HepG2 (cell line): ENCODE data around the gene ERRFI1. TPM values are rescaled to one million over a fixed set of nuclear protein-coding genes. Genes with fewer than 3 reads are reported as not detected.

Source experiments
- ATAC-seq: fragments of 200-7000 bp; cut with Tn5 transposase; 3 replicates; pipeline ENCODE4 v1.9.1; 2020; ENCODE audit warnings: mild to moderate bottlenecking, moderate library complexity
- BruUV-seq: library from RNA; stranded (reverse); fragments of 400-500 nt; replicated peaks from 2 replicates; lab custom pipeline; 2021; lab: Mats Ljungman, UMichigan
- CTCF ChIA-PET: fragments of 300-600 bp; formaldehyde crosslinking; extraction: SDS; loops from one replicate; lab custom pipeline; 2021; ENCODE audit warnings: low total read pairs, inconsistent platforms, low intra/inter-chr PET ratio; lab: Yijun Ruan, JAX
- POLR2A ChIA-PET: fragments of 350-600 bp; sonication (Branson Sonifier 250); formaldehyde crosslinking; loops from one replicate; lab custom pipeline; 2020; ENCODE audit warnings: antibody characterized with exemption, inconsistent platforms; lab: Yijun Ruan, JAX
- DNase-seq: peaks from one replicate; pipeline ENCODE4 v3.0.0-alpha.2; 2015; ENCODE audit warnings: low spot score
- FAIRE-seq: peaks from 3 replicates; lab custom pipeline; 2011; peaks lifted over from hg19 to GRCh38; lab: Jason Lieb, UNC
- H2AFZ ChIP-seq: one replicate; pipeline ENCODE4 v1.6.1; 2011; ENCODE audit warnings: low read length, inconsistent platforms
- H3K27ac ChIP-seq: fragments of 300-600 bp; 3 replicates; pipeline ENCODE4 v1.8.0; 2011; ENCODE audit warnings: mixed run types, mild to moderate bottlenecking, mixed read lengths, low read length, inconsistent platforms; ENCODE audit not compliant: insufficient read depth; ENCODE audit errors: extremely low read length
- H3K27me3 ChIP-seq, 2 experiments: fragments of 200-600 bp in 1 of 2; 2 replicates in 1 of 2; 3 replicates in 1 of 2; pipeline versions ENCODE4 v1.6.0 to v1.8.0; 2011; ENCODE audit warnings: low read length in 2 of 2, mild to moderate bottlenecking in 2 of 2, moderate library complexity in 2 of 2, inconsistent platforms in 1 of 2; ENCODE audit not compliant: insufficient read depth in 2 of 2, control insufficient read depth in 1 of 2
- H3K36me3 ChIP-seq, 2 experiments: fragments of 200-600 bp in 1 of 2; replicated peaks in 1 of 2; 2 replicates in 1 of 2; 3 replicates in 1 of 2; pipeline versions ENCODE4 v1.5.1 to v1.8.0; 2011; ENCODE audit warnings: low read length in 2 of 2, inconsistent platforms in 1 of 2; ENCODE audit not compliant: insufficient read depth in 2 of 2, control insufficient read depth in 1 of 2
- H3K4me1 ChIP-seq: 2 replicates; pipeline ENCODE4 v1.5.1; 2012; ENCODE audit warnings: low read length, inconsistent platforms; ENCODE audit not compliant: insufficient read depth
- H3K4me2 ChIP-seq: 2 replicates; pipeline ENCODE4 v1.6.0; 2011; ENCODE audit warnings: low read depth, low read length, inconsistent platforms
- H3K4me3 ChIP-seq, 3 experiments: fragments of 200-600 bp in 1 of 3; sonication (generic), shearing (Covaris generic) in 1 of 3; replicated peaks in 1 of 3; 2 replicates each; pipeline ENCODE4 v1.5.1; 2011 to 2016; ENCODE audit warnings: low read length in 3 of 3, inconsistent platforms in 2 of 3, low read depth in 2 of 3, mild to moderate bottlenecking in 2 of 3, control low read depth in 1 of 3, mixed read lengths in 1 of 3; ENCODE audit not compliant: insufficient read depth in 1 of 3
- H3K79me2 ChIP-seq: one replicate; pipeline ENCODE4 v1.6.1; 2011; ENCODE audit warnings: low read length, inconsistent platforms; ENCODE audit not compliant: insufficient read depth
- H3K9ac ChIP-seq: 2 replicates; pipeline ENCODE4 v1.6.0; 2011; ENCODE audit warnings: mild to moderate bottlenecking, low read depth, low read length, inconsistent platforms; ENCODE audit not compliant: insufficient read depth
- H3K9me3 ChIP-seq: 2 replicates; pipeline ENCODE4 v1.5.1; 2012; ENCODE audit warnings: mild to moderate bottlenecking, low read length
- H4K20me1 ChIP-seq: 2 replicates; pipeline ENCODE4 v1.6.0; 2011; ENCODE audit warnings: inconsistent platforms, mild to moderate bottlenecking, low read length, moderate library complexity; ENCODE audit not compliant: insufficient read depth
- HNRNPLL ChIP-seq: fragments of 200-400 bp; formaldehyde crosslinking; IDR thresholded peaks from 2 replicates; pipeline ENCODE4 v1.6.1; 2017; ENCODE audit warnings: mild to moderate bottlenecking, low read depth, low read length; ENCODE audit not compliant: poor library complexity, severe bottlenecking
- KAT8 ChIP-seq: IDR thresholded peaks from 2 replicates; pipeline ENCODE4 v1.6.1; 2016; ENCODE audit warnings: missing genetic modification reagents, missing compliant biosample characterization
- KDM5A ChIP-seq: fragments of 200-600 bp; sonication (generic); IDR thresholded peaks from 2 replicates; pipeline ENCODE4 v1.7.0; 2018; ENCODE audit warnings: antibody characterized with exemption, mild to moderate bottlenecking, low read length, borderline replicate concordance
- NFATC3 ChIP-seq: sonication (generic); formaldehyde crosslinking; IDR thresholded peaks from 2 replicates; pipeline ENCODE4 v1.5.1; 2020; ENCODE audit warnings: mild to moderate bottlenecking, missing genetic modification reagents
- PHF21A ChIP-seq: sonication (generic); formaldehyde crosslinking; IDR thresholded peaks from 2 replicates; pipeline ENCODE4 v1.5.0; 2020; ENCODE audit warnings: mild to moderate bottlenecking, missing genetic modification reagents
- ZFP62 ChIP-seq: sonication (generic); formaldehyde crosslinking; IDR thresholded peaks from 2 replicates; pipeline ENCODE4 v1.4.0; 2020; ENCODE audit warnings: missing genetic modification reagents
- ZNF501 ChIP-seq: sonication (generic); formaldehyde crosslinking; IDR thresholded peaks from 2 replicates; pipeline ENCODE4 v1.5.1; 2020; ENCODE audit warnings: mild to moderate bottlenecking, moderate library complexity, missing genetic modification reagents
- ZNF652 ChIP-seq: IDR thresholded peaks from 2 replicates; pipeline ENCODE4 v1.6.1; 2016; ENCODE audit warnings: low read depth, borderline replicate concordance
- ZNF780A ChIP-seq: sonication (generic); formaldehyde crosslinking; IDR thresholded peaks from 2 replicates; pipeline ENCODE4 v1.8.0; 2022; ENCODE audit warnings: mild to moderate bottlenecking, missing genetic modification reagents, moderate library complexity
- ZNF781 ChIP-seq: sonication (generic); formaldehyde crosslinking; IDR thresholded peaks from 2 replicates; pipeline ENCODE4 v1.5.1; 2020; ENCODE audit warnings: borderline replicate concordance, mild to moderate bottlenecking, missing genetic modification reagents; ENCODE audit errors: not compliant biosample characterization
- ZNF816 ChIP-seq: sonication (generic); formaldehyde crosslinking; IDR thresholded peaks from 2 replicates; pipeline ENCODE4 v1.8.0; 2022; ENCODE audit warnings: missing genetic modification reagents, mild to moderate bottlenecking, borderline replicate concordance
- WGBS: methylation state at CpG from one replicate; pipeline ENCODE4 v1.1.6; 2017; ENCODE audit warnings: low lambda C conversion rate; 5-methylcytosine and 5-hydroxymethylcytosine counted together
- in situ Hi-C: cut with HindIII; loops from 2 replicates; pipeline ENCODE4 v1.10.0; 2017; ENCODE audit warnings: low pct_unique_long_range_greater_than_20kb; ENCODE audit not compliant: extremely low pct_ligation_motif_present
- intact Hi-C: fragments of 100-400 bp; cut with micrococcal nuclease; formaldehyde crosslinking; loops from one replicate; pipeline ENCODE4 v1.10.0; 2022; ENCODE audit not compliant: unreplicated experiment
- polyA plus RNA-seq, 8 experiments: library from polyadenylated mRNA; depleted of rRNA in 3 of 8; stranded (reverse) in 7 of 8; unstranded in 1 of 8; fragments of >200 nt; fragmentation: Illumina TruSeq in 4 of 8; extraction: Trizol in 4 of 8; gene quantifications; 2 replicates each; pipeline versions ENCODE4 v1.2.1 to v1.2.3, GENCODE V29; 2011 to 2016; ENCODE audit warnings: low read depth in 4 of 8, missing spikeins in 1 of 8, mixed read lengths in 1 of 8; ENCODE audit not compliant: insufficient read depth in 1 of 8
- total RNA-seq, 5 experiments: library from RNA; depleted of rRNA; stranded (reverse); fragments of >200 nt; fragmentation: Illumina TruSeq; extraction: Trizol; gene quantifications; 2 replicates each; pipeline ENCODE4 v1.2.3, GENCODE V29; 2016; ENCODE audit warnings: low read depth in 1 of 5
- TF ChIP-seq, protein P1 (sequence below): IDR thresholded peaks from 2 replicates; pipeline ENCODE4 v1.6.1; 2016; ENCODE audit warnings: missing compliant biosample characterization, missing genetic modification reagents, borderline replicate concordance
- TF ChIP-seq, protein P2 (sequence below): sonication (generic); formaldehyde crosslinking; IDR thresholded peaks from 2 replicates; pipeline ENCODE4 v1.8.1; 2023; ENCODE audit warnings: mild to moderate bottlenecking, moderate library complexity, missing genetic modification reagents
- TF ChIP-seq, protein P3 (sequence below): sonication (generic); formaldehyde crosslinking; IDR thresholded peaks from 2 replicates; pipeline ENCODE4 v1.9.0; 2022; ENCODE audit warnings: low read depth, missing genetic modification reagents
- TF ChIP-seq, protein P4 (sequence below): sonication (generic); formaldehyde crosslinking; IDR thresholded peaks from 2 replicates; pipeline ENCODE4 v1.8.0; 2022; ENCODE audit warnings: missing genetic modification reagents, mild to moderate bottlenecking, inconsistent platforms, borderline replicate concordance

The ERRFI1 gene
- total and polyA plus RNA-seq, 2 of the 13 experiments (the other 11 are each of a cell fraction or from before 2014, with no cell fraction given), result 84.4 to 753 TPM

DNA sequence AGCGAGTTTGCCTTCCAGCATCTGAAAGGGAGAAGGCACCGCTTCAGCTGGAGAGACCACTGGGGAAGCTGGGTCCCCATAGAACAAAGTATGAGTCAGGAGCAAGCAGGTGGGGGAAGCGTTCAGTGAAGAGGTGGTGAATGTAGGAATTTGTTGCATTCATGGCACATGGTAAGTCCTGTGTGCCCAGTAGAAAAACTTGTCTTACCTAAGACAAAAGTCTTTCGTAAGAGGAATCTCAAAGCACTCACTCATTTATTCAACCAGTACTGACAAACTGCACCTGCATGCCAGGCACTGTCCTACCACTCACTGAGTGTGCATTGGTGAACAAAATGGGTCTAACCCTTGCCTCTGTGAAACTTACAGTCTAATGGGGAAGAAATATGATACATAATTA, 9.2 kb upstream of the ERRFI1 start:
- Histone ChIP-seq H2AFZ (no peak overlapping the region), H3K4me1 (peaks cover 40% of the 10 kb centered on the region), H4K20me1 (no peaks in the 10 kb centered on the region), H3K9me3 (no peaks in the 10 kb centered on the region), H3K79me2 (no peaks in the 10 kb centered on the region), H3K36me3 (no peaks in the 10 kb centered on the region), H3K4me3 (no peak overlapping the region), H3K27me3 (no peaks in the 10 kb centered on the region), H3K4me2 (no peak overlapping the region), H3K9ac (no peak overlapping the region), H3K27ac (no peak overlapping the region)
- ATAC-seq, result no peak
- ChIA-PET POLR2A (no interaction called here), CTCF (no interaction called here)
- FAIRE-seq, result no peak
- WGBS, result 97% methylated on average over 4 of the region's 4 CpGs
- no peak for DNase-seq
- TF ChIP-seq ZNF781, result no peak
- TF ChIP-seq HNRNPLL, result no peak
- no peak for TF ChIP-seq KAT8 (CRISPR knock-in tag)
- TF ChIP-seq, protein P1, sequence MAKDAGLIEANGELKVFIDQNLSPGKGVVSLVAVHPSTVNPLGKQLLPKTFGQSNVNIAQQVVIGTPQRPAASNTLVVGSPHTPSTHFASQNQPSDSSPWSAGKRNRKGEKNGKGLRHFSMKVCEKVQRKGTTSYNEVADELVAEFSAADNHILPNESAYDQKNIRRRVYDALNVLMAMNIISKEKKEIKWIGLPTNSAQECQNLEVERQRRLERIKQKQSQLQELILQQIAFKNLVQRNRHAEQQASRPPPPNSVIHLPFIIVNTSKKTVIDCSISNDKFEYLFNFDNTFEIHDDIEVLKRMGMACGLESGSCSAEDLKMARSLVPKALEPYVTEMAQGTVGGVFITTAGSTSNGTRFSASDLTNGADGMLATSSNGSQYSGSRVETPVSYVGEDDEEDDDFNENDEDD (CRISPR knock-in tag), result no peak
- TF ChIP-seq ZNF652 (CRISPR knock-in tag), result no peak
- TF ChIP-seq, protein P2, sequence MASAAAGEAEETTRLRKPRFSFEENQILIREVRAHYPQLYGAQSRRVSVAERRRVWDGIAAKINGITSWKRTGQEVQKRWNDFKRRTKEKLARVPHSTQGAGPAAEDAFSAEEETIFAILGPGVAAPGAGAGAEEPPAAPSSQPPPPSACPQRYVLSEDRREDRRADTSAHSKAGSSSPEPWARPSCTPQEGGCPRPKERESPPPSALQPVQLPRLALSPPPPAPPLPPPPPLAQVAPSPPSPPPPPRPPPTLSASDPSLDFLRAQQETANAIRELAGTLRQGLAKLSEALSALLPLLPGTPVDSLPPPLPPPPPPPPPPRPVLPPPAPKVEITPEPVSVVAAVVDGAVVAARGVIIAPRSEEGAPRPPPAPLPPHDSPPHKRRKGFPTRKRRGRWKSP (CRISPR knock-in tag), result no peak
- no peak for TF ChIP-seq NFATC3 (CRISPR knock-in tag)
- TF ChIP-seq ZNF501 (CRISPR knock-in tag), result no peak
- TF ChIP-seq, protein P3, sequence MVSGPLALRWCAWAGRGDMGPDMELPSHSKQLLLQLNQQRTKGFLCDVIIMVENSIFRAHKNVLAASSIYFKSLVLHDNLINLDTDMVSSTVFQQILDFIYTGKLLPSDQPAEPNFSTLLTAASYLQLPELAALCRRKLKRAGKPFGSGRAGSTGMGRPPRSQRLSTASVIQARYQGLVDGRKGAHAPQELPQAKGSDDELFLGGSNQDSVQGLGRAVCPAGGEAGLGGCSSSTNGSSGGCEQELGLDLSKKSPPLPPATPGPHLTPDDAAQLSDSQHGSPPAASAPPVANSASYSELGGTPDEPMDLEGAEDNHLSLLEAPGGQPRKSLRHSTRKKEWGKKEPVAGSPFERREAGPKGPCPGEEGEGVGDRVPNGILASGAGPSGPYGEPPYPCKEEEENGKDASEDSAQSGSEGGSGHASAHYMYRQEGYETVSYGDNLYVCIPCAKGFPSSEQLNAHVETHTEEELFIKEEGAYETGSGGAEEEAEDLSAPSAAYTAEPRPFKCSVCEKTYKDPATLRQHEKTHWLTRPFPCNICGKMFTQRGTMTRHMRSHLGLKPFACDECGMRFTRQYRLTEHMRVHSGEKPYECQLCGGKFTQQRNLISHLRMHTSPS (CRISPR knock-in tag), result no peak
- no peak for TF ChIP-seq ZNF780A (CRISPR knock-in tag)
- no peak for TF ChIP-seq PHF21A (CRISPR knock-in tag)
- TF ChIP-seq, protein P4, sequence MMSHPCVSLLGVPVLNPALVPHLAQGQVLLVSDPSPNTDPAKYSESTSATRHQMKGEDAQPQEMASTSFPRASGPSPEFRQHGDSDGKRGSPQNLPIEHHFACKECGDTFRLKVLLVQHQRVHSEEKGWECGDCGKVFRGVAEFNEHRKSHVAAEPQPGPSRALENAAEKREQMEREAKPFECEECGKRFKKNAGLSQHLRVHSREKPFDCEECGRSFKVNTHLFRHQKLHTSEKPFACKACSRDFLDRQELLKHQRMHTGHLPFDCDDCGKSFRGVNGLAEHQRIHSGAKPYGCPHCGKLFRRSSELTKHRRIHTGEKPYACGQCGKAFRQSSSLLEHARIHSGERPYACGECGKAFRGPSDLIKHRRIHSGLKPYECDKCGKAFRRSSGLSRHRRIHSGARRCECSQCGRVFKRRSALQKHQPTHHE (CRISPR knock-in tag), result no peak
- no peak for TF ChIP-seq ZNF816 (CRISPR knock-in tag)
- TF ChIP-seq KDM5A, result no peak
- no peak for TF ChIP-seq ZFP62 (CRISPR knock-in tag)
- intact Hi-C loops, result no loop called here
- BruUV-seq, result no TSS peak
- in situ Hi-C loops, result loop anchor here (25.0 kb wide), 1 partner anchor 102 kb away; no protein-coding TSS in a partner anchor
